Epithelial cell of proximal tubule (primary cell): ENCODE data around the gene HSPBAP1. TPM values are rescaled to one million over a fixed set of nuclear protein-coding genes. Genes with fewer than 3 reads are reported as not detected.
"Not testable (repeated sequence)": the region's sequence is repeated elsewhere in the genome, so short reads cannot be mapped to it uniquely, and the experiment has no call there.

Experiments
- DNase-seq: peaks from one replicate; pipeline ENCODE4 v3.0.0-alpha.2; 2011; ENCODE audit warnings: low read depth
- H3K4me3 ChIP-seq: 2 replicates; pipeline ENCODE4 v1.5.1; 2011; ENCODE audit warnings: low read depth, mild to moderate bottlenecking, low read length
- total RNA-seq: library from RNA; depleted of rRNA; stranded (reverse); fragments of >200 nt; gene quantifications from 2 replicates; pipeline ENCODE4 v1.2.3, GENCODE V29; 2015
- TF ChIP-seq, protein P1 (sequence below): conservative IDR thresholded peaks from 2 replicates; pipeline ENCODE4 v1.5.1; 2012; ENCODE audit warnings: low read depth, mild to moderate bottlenecking, low read length

HSPBAP1 gene
- total RNA-seq, 1 donor from 2014 or later = 5.0 TPM

DNA sequence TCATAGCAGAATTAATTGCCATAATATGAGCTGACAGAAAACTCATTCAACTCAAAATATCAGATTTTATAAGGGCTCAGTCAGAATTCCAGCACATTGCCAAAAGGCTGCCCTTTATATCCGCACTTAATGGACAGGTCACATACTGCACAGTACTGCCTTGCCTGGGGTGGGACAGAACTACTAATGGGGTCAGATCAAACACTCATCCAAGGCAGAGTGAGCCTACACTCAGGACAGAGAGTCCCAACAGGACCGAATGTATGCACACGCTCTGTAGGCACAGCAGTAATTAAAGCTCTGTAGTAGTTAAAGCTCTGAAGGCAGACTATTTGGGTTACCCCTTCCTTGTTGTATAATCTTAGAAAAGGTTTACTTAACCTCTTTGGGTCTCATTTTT lies 27.2 kb downstream of the HSPBAP1 start:
- TF ChIP-seq, protein P1, sequence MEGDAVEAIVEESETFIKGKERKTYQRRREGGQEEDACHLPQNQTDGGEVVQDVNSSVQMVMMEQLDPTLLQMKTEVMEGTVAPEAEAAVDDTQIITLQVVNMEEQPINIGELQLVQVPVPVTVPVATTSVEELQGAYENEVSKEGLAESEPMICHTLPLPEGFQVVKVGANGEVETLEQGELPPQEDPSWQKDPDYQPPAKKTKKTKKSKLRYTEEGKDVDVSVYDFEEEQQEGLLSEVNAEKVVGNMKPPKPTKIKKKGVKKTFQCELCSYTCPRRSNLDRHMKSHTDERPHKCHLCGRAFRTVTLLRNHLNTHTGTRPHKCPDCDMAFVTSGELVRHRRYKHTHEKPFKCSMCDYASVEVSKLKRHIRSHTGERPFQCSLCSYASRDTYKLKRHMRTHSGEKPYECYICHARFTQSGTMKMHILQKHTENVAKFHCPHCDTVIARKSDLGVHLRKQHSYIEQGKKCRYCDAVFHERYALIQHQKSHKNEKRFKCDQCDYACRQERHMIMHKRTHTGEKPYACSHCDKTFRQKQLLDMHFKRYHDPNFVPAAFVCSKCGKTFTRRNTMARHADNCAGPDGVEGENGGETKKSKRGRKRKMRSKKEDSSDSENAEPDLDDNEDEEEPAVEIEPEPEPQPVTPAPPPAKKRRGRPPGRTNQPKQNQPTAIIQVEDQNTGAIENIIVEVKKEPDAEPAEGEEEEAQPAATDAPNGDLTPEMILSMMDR = no peak
- no peak for DNase-seq
- no peak overlapping the region for H3K4me3 ChIP-seq

DNA sequence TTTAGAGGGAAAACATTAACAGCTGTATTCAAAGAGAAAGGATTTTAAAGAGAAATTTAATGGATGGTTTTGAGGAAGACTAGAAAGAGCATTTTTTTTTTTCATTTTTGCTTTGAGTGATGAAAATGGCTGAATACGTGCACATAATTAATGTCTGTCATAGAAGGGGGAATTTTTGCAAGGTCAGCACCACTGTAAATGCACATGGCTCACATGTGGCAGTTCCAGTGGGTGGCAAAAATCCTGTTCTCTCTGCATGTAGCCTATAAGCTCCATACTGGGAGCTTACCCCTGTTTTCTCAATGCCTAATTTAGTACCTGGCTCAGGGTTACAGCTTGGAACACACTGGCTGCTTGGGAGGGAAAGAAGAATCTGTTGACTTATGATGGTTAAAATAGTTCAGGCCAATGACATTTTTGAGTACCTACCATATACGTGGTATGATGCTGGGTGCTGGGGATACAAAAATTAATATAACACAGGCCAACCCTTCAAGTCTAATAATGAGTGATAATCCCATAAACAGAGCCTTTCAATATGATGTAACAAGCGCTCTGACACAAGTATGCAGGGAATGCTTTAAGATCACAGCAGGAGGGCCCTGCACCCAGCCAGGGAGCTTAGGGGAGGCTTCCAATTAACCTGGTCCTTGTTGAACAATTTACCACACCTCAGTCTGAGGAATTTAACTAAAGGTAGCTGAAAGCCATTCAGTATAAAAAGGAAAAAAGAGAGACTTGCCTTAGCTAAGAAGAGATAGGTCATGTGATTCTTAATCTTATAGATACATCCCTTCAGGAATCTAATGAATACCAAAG lies 33.0 kb downstream of the HSPBAP1 start:
- TF ChIP-seq, protein P1 = no peak
- no peak overlapping the region for H3K4me3 ChIP-seq
- no peak for DNase-seq

DNA sequence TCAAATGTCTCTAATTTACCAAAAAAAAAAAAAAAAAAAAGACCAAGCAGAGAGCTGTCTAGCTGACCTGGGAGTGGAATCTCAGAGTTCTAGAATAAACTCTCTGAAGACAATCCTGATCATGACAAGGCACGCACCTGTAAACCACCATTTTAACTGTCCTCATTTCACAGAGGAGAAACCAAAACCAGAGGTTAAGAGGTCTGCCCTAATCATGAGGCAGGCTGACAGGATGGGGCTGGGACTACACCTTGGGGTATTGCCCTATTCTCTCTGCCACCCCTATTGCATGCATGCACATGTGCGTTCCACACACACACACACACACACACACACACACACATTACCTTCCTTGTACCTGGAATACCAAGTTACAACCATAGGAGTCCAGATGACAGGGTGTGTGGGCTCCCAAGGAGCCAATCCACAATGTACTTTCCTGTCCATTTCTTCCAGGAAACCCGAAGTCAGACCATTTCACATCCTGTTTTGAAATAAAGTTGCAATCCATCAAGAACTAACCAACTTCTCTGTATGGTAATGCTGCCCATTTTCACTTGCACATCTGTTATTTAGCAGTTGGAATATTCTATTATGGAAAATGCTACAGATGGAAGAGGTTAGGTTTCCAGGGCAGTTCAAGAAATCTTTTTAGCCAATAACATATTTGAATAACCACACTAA lies 34.6 kb downstream of the HSPBAP1 start:
- TF ChIP-seq, protein P1 = no peak
- H3K4me3 ChIP-seq = no peak overlapping the region
- DNase-seq = no peak

DNA sequence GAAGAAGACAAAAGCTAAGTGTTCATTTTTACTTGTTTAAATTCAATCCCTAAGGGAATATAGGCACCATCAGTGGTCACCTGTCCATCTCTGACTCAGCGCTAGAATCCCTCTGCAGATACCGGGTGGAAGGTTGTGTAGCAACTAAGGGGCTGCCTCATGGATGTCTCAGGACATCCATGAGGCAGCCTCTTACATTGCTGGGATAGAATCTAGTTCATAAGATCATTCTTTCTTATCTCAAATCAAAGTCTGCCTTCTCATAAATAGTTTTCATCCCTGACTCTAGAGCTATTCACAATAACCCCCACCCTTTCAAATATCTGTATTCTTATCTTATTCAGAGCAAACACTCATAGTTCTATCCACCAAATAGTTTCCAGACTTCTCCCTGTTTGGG lies 38.1 kb downstream of the HSPBAP1 start:
- H3K4me3 ChIP-seq = no peak overlapping the region
- TF ChIP-seq, protein P1 = no peak
- no peak for DNase-seq

DNA sequence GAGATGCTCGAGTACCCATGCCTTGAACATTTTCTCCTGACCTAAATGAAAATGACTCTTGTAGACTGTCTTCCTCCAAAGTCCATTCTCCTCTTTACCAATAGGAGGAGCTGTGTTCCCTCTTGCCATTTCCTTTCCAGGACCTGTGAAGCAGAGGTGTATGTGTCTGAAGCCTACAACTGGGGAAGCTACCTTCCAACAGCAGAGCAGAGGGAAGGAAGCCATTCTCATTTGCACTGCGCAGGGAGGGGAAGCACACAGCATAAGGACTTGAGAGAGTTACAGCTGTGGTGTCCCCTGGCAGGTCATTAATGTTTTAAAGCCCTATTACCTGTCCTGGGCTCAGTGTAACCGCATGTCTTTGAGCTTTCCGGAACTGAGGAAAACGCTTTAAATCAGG lies 38.7 kb downstream of the HSPBAP1 start:
- DNase-seq = no peak
- TF ChIP-seq, protein P1 = peak; percentile 97
- H3K4me3 ChIP-seq = no peak overlapping the region

DNA sequence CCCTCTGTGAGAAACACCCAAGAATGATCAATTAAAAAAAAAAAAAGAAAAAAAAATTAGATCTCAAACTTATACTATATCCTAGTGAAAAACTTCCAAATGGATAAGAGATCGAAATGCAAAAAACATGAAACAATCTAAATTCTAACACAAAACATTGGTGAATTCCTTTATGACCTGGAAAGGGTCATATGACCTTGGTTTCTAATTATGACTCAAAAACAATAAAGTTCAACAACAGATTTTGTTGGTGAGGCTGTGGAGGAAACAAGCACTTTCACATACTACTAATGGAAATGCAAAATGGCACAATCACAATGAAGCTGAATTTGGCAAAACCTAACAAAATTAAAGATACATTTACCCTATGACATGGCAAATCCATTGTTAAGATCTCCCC lies 45.3 kb downstream of the HSPBAP1 start:
- no peak for DNase-seq
- TF ChIP-seq, protein P1 = no peak
- no peak overlapping the region for H3K4me3 ChIP-seq

DNA sequence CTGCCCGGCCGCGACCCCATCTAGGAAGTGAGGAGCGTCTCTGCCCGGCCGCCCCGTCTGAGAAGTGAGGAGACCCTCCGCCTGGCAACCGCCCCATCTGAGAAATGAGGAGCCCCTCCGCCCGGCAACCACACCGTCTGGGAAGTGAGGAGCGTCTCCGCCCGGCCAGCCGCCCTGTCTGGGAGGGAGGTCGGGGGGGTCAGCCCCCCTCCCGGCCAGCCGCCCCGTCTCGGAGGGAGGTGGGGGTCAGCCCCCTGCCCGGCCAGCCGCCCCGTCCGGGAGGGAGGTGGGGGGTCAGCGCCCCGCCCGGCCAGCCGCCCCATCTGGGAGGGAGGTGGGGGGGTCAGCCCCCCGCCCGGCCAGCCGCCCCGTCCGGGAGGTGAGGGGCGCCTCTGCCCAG lies 46.3 kb downstream of the HSPBAP1 start:
- H3K4me3 ChIP-seq, DNase-seq: not testable (repeated sequence)
